ENCODE data around the gene CBLL1. TPM values are rescaled to one million over a fixed set of nuclear protein-coding genes. Genes with fewer than 3 reads are reported as not detected.

Gene CBLL1
- total RNA-seq, result 10 to 100 TPM; 15.0 to 16.2 TPM

GRCh38 chr7:107743567-107744344 lies at the start of gene CBLL1:
TSS of gene CBLL1 (plus strand) at chr7:107744142. CDS start at chr7:107744164, 22 bp downstream.
- Histone ChIP-seq H3K27ac (peak within 1 kb of the TSS; percentile 83 to 99 (median 93)), H3K27me3 (no peaks in the 10 kb centered on the region), H3K36me3 (replicated peaks in 1 of 2; ENCODE audit: insufficient read depth in 1 of 2, low read depth in 2 of 2) (no peaks in the 10 kb centered on the region), H3K4me1 (peaks cover 32% of the 10 kb centered on the region), H3K9me3 (no peaks in the 10 kb centered on the region), H3K4me3 (peak within 1 kb of the TSS; percentile 62 to 85)
- DNase-seq, result peak; percentile 95 to 97 (median 97)
- TF ChIP-seq POLR2A (IDR thresholded peaks at IDR 0.05), result peak; percentile 47 to 80 (median 80)
- peak; percentile 67 to 95 (median 93) for TF ChIP-seq CTCF (IDR thresholded peaks at IDR 0.05)
- 0% methylated on average over 25 to 56 of the region's 56 CpGs for WGBS, 2 donors
- ATAC-seq, result peak; percentile 97
- intact Hi-C loops (cut with DNase I), result no loop called here

GRCh38 chr7:107694386-107694785 lies 49.6 kb upstream of the CBLL1 start:
- Histone ChIP-seq H3K4me3 (no peak overlapping the region), H3K27ac (no peak overlapping the region), H3K27me3 (peaks cover 0 to 6% of the 10 kb centered on the region in 2 donors), H3K36me3 (replicated peaks in 1 of 2; ENCODE audit: insufficient read depth in 1 of 2, low read depth in 2 of 2) (no peaks in the 10 kb centered on the region), H3K4me1 (no peaks in the 10 kb centered on the region), H3K9me3 (no peaks in the 10 kb centered on the region)
- 36% methylated on average over 5 of the region's 5 CpGs for WGBS, 2 donors
- TF ChIP-seq CTCF (IDR thresholded peaks at IDR 0.05) (no peak), POLR2A (IDR thresholded peaks at IDR 0.05) (no peak)
- DNase-seq (no peak), ATAC-seq (no peak)
- intact Hi-C loops (cut with DNase I), result no loop called here

GRCh38 chr7:107696330-107696946 lies 47.5 kb upstream of the CBLL1 start:
- WGBS, 2 donors, result 81 to 83% methylated on average over 4 of the region's 4 CpGs
- ATAC-seq, result no peak
- H3K27ac ChIP-seq, result no peak overlapping the region

GRCh38 chr7:107697321-107698049 lies 46.5 kb upstream of the CBLL1 start:
- no peaks in the 10 kb centered on the region for H3K27me3 ChIP-seq
- no peak overlapping the region for H3K27ac ChIP-seq
- H3K9me3 ChIP-seq, result no peaks in the 10 kb centered on the region
- TF ChIP-seq POLR2A (IDR thresholded peaks at IDR 0.05), result no peak
- no peak for TF ChIP-seq CTCF (IDR thresholded peaks at IDR 0.05)
- H3K36me3 ChIP-seq (replicated peaks in 1 of 2; ENCODE audit: insufficient read depth in 1 of 2, low read depth in 2 of 2), result no peaks in the 10 kb centered on the region
- intact Hi-C loops (cut with DNase I), result no loop called here
- DNase-seq (peak in 1 of 4 donors; percentile 2), ATAC-seq (no peak)
- H3K4me3 ChIP-seq, result no peak overlapping the region
- WGBS, 2 donors, result 69 to 74% methylated on average over 7 of the region's 7 CpGs
- H3K4me1 ChIP-seq, result no peaks in the 10 kb centered on the region

More at GRCh38 chr7:107696330-107696946, 47.5 kb upstream of the CBLL1 start:
- Histone ChIP-seq H3K4me3 (no peak overlapping the region), H3K36me3 (replicated peaks in 1 of 2; ENCODE audit: insufficient read depth in 1 of 2, low read depth in 2 of 2) (no peaks in the 10 kb centered on the region), H3K4me1 (no peaks in the 10 kb centered on the region), H3K9me3 (no peaks in the 10 kb centered on the region), H3K27me3 (peaks cover 0 to 6% of the 10 kb centered on the region in 2 donors)
- intact Hi-C loops (cut with DNase I), result no loop called here
- DNase-seq, result no peak
- TF ChIP-seq POLR2A (IDR thresholded peaks at IDR 0.05) (no peak), CTCF (IDR thresholded peaks at IDR 0.05) (no peak)

Measured in body of pancreas (tissue), 4 donors.